ENCODE results near the gene MCF2L2. TPM values are rescaled to one million over a fixed set of nuclear protein-coding genes. Genes with fewer than 3 reads are reported as not detected.
"Not testable (repeated sequence)": the region's sequence is repeated elsewhere in the genome, so short reads cannot be mapped to it uniquely, and the experiment has no call there.

MCF2L2 gene
- total and polyA plus RNA-seq, 10 donors: 0.46 to 37.7 (median 17.6) TPM

DNA sequence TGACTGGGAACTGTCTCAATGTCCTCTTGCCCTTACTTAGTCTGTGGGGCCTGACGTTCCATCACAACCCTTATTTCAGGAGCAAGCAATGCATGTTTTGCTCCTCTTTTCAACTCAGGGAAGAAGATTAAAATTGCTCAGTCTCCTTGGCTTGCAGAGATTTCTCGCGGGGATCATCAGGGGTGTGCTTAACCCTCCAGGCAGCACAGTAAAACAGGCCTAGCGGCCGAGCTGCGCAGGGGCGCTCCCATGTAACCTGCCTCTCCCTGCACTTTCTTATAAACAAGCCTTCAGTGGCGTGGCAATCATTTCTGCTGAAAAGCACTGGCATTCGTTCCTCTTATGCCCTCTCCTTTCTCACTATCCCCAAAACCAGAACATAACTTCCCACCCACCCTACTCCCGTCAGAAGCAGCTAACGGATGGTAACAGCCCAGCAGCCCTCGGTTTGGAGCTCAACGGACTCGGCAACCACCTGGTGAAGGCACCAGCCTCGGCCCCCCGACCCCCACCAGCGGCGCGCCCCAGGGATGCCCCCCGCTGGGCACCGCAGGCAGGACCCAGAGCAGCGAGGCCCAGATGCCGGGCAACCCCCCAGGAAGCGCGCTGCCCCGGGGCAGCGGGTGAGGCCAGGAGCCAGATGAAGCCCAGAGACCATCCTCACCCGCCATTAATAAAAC lies 1.1 kb downstream of the MCF2L2 start:
- TF ChIP-seq, protein P1, sequence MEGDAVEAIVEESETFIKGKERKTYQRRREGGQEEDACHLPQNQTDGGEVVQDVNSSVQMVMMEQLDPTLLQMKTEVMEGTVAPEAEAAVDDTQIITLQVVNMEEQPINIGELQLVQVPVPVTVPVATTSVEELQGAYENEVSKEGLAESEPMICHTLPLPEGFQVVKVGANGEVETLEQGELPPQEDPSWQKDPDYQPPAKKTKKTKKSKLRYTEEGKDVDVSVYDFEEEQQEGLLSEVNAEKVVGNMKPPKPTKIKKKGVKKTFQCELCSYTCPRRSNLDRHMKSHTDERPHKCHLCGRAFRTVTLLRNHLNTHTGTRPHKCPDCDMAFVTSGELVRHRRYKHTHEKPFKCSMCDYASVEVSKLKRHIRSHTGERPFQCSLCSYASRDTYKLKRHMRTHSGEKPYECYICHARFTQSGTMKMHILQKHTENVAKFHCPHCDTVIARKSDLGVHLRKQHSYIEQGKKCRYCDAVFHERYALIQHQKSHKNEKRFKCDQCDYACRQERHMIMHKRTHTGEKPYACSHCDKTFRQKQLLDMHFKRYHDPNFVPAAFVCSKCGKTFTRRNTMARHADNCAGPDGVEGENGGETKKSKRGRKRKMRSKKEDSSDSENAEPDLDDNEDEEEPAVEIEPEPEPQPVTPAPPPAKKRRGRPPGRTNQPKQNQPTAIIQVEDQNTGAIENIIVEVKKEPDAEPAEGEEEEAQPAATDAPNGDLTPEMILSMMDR (IDR thresholded peaks at IDR 0.05 in 8 of 11, conservative IDR thresholded peaks at IDR 0.05 in 3 of 11): no peak
- TF ChIP-seq POLR2A (IDR thresholded peaks at IDR 0.05) (no peak), POLR2AphosphoS5 (IDR thresholded peaks at IDR 0.05) (no peak)
- DNase-seq: no peak
- peaks cover 0 to 38% (median 9%) of the 10 kb centered on the region in 7 donors for H3K27me3 ChIP-seq (replicated peaks in 1 of 7)
- H3K36me3 ChIP-seq: no peaks in the 10 kb centered on the region
- WGBS, 5 donors: 23 to 36% (median 25%) methylated on average over 25 to 28 of the region's 28 CpGs
- peaks cover 0 to 3% (median 2%) of the 10 kb centered on the region in 8 donors for H3K9me3 ChIP-seq
- peak overlapping the region; percentile 65 to 91 (median 83) for H3K4me3 ChIP-seq
- peaks cover 5 to 42% (median 29%) of the 10 kb centered on the region in 6 donors for H3K4me1 ChIP-seq
- intact Hi-C loops (cut with DNase I; ENCODE audit: low total_unique reads): no loop called here
- H3K27ac ChIP-seq: peak overlapping the region in 7 of 8 donors; percentile 13 to 81 (median 77)

DNA sequence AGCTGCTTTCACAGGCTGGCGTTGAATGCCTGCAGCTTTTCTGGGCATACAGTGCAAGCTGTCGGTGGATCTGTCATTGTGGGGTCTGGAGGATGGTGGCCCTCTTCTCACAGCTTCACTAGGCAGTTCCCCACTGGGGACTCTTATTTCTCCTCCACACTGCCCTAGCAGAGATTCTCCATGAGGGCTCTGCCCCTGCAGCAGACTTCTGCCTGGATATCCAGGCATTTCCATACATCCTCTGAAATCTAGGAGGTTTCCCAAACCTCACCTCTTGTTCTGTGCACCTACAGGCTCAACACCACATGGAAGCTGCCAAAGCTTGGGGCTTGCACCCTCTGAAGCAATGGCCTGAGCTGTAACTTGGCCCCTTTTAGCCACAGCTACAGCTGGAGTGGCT lies 9.6 kb downstream of the MCF2L2 start:
- H3K27me3 ChIP-seq (replicated peaks in 1 of 7); DNase-seq; H3K4me1 ChIP-seq; intact Hi-C loops (cut with DNase I; ENCODE audit: low total_unique reads); H3K4me3 ChIP-seq; H3K36me3 ChIP-seq; H3K27ac ChIP-seq: not testable (repeated sequence)
- peaks cover 8 to 46% (median 43%) of the 10 kb centered on the region in 8 donors for H3K9me3 ChIP-seq
- 91 to 100% (median 96%) methylated on average over 2 of the region's 2 CpGs; no CpG with 5 or more reads in 1 of the 5 donors for WGBS, 5 donors

DNA sequence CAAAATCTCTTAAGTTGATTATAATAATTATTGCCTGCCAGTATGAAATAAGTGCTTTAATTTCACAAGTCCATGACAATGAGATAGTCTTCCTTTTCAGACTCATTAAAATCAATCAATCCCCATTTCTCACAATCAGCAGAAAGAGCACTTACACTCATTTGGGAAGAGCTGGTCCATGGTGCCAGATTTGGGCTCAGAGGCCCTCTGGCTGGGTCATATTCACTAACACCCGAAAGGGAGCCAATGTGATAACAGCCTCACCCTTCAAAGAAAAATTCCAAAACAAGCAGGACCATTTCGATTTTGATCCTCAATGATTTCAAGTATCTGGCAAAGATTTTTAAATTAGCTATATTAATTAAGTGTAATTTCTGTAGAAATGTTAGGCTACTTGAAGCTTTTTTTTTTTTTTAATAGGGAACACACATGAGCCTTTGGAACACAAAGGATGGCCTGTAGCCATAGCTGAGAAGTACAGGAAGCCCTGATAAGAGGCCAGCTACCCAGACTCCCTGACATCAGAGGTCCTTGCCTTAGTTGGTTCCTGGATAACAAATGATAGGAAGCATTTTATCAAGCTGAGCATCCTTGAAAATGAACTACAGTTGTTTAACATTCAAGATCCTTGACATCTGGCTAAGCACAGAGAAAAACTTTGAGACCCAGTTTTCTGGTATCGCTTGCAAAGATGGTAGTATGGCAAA lies 17.1 kb downstream of the MCF2L2 start:
- H3K36me3 ChIP-seq: no peaks in the 10 kb centered on the region
- no peaks in the 10 kb centered on the region for H3K9me3 ChIP-seq
- H3K27me3 ChIP-seq (replicated peaks in 1 of 7): no peaks in the 10 kb centered on the region
- DNase-seq: no peak
- WGBS, 5 donors: 59 to 84% (median 74%) methylated on average over 3 of the region's 3 CpGs
- no peak overlapping the region for H3K4me3 ChIP-seq
- H3K4me1 ChIP-seq: peaks cover 7 to 37% (median 10%) of the 10 kb centered on the region in 6 donors
- H3K27ac ChIP-seq: peak overlapping the region in 6 of 8 donors; percentile 27 to 64 (median 60)
- TF ChIP-seq POLR2AphosphoS5 (IDR thresholded peaks at IDR 0.05) (peak in 1 of 3 donors; percentile 60), POLR2A (IDR thresholded peaks at IDR 0.05) (no peak)
- TF ChIP-seq, protein P1 (IDR thresholded peaks at IDR 0.05 in 8 of 11, conservative IDR thresholded peaks at IDR 0.05 in 3 of 11): no peak
- intact Hi-C loops (cut with DNase I; ENCODE audit: low total_unique reads): no loop called here

DNA sequence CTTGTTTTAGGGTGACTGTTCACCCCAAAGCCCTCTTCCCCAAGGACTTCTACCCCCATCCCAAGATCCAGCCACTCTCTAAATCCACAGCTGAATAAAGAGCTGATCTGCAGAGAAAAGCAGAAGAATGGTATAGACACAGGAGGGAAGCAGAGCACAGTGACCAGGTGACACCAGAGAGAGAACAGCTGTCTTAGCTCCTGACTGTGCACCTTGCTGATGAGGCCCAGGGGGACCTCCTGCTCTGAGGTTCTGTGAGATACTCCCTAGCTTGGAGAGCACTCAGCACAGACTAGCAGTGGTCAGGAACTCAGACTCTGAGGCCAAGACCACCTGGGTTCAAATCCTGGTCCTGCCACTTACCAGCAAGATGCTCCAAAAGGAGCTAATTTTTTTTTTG lies 17.7 kb downstream of the MCF2L2 start:
- peak overlapping the region in 5 of 8 donors; percentile 54 to 63 (median 60) for H3K27ac ChIP-seq
- peaks cover 7 to 37% (median 10%) of the 10 kb centered on the region in 6 donors for H3K4me1 ChIP-seq
- H3K9me3 ChIP-seq: no peaks in the 10 kb centered on the region
- TF ChIP-seq POLR2AphosphoS5 (IDR thresholded peaks at IDR 0.05): no peak
- TF ChIP-seq POLR2A (IDR thresholded peaks at IDR 0.05): no peak
- TF ChIP-seq, protein P1 (IDR thresholded peaks at IDR 0.05 in 8 of 11, conservative IDR thresholded peaks at IDR 0.05 in 3 of 11): no peak
- H3K4me3 ChIP-seq: no peak overlapping the region
- H3K36me3 ChIP-seq: no peaks in the 10 kb centered on the region
- DNase-seq: no peak
- H3K27me3 ChIP-seq (replicated peaks in 1 of 7): no peaks in the 10 kb centered on the region
- intact Hi-C loops (cut with DNase I; ENCODE audit: low total_unique reads): no loop called here

Data from spleen (tissue), 11 donors.